ENCODE data around the gene ZFHX3.

GRCh38 chr16:72926177-72927070 is 121.5 kb downstream of the ZFHX3 start:
- no peak for TF ChIP-seq EZH2 (IDR thresholded peaks at IDR 0.05)
- no peak for TF ChIP-seq POLR2AphosphoS5 (IDR thresholded peaks at IDR 0.05; ENCODE audit: borderline replicate concordance, low read depth, low read length)

All from SK-N-MC (cell line).